Spleen (tissue), 7 donors: ENCODE measurements around the gene ADIPOR2.

Experiments
- CTCF ChIP-seq, 11 experiments: fragments of 200-600 bp in 7 of 11; fragments of 450-650 bp in 4 of 11; sonication (generic) in 4 of 11; IDR thresholded peaks in 8 of 11; conservative IDR thresholded peaks in 3 of 11; 1 replicate in 7 of 11; 2 replicates in 4 of 11; pipeline versions ENCODE4 v1.4.0 to v1.8.0; 2016 to 2021; ENCODE audit warnings: antibody characterized with exemption in 11 of 11, inconsistent platforms in 4 of 11, mild to moderate bottlenecking in 1 of 11
- POLR2A ChIP-seq, 3 donors: fragments of 450-650 bp; IDR thresholded peaks; one replicate each; pipeline ENCODE4 v1.5.1; 2017; ENCODE audit warnings: antibody characterized with exemption in 3 of 3, mild to moderate bottlenecking in 1 of 3
- donor health status: DM: no; HTN: no; CAD: no; lungs with moderate emphysema.
- donor health status: DM: no; HTN: no; CAD: no.
- donor health status: DM: no; HTN: no; CAD: no.

- TF ChIP-seq POLR2A (IDR thresholded peaks at IDR 0.05), result no peak
- TF ChIP-seq CTCF (IDR thresholded peaks at IDR 0.05 in 8 of 11, conservative IDR thresholded peaks at IDR 0.05 in 3 of 11), result no peak
These were observed 35.9 kb downstream of the ADIPOR2 start for GRCh38 chr12:1726753-1727152.
